Measurements from ENCODE around the gene TAOK3.
"Not testable (repeated sequence)": the region's sequence is repeated elsewhere in the genome, so short reads cannot be mapped to it uniquely, and the experiment has no call there.

Gene TAOK3

DNA sequence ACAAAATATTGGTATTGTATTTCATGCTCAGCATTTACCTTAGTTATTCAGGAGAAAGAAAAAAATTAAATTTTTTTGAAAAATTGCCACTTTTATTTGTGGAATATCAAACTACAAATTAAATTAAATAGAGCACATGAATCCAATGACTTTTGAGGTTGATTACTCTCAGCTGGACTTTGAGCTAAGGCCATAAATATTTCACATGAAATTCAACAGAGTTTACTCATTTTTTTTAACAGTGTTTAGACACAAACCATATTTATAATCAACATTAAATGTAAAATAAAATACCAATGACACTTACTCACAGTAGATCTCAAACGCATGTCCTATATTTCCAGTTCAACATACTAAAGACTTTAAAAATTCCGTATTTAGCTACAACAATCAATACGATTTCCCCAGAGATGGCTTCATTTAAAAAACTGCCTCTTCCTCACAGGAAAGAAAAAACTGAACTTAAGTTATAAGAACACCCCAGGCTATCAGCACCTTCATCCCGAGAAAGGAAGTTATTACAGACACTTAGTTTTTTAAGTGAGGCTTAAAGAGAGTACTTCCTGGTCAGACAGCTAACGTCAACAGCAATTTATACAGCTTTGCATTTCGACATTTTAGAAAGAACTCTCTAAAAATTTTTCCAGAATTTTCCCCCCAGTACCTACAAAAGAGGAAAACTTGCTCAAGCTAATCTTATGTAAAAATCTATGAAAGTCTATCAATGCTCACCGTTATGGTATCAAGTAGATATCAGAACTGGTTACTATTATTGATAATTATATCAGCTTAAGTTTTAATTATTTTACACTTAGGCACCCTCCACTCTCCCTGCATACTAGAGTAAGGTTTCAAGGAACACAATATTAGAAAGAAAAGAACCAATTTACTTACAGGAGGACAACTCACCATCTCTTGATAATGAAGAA lies 13.8 kb downstream of the TAOK3 start:
- H3K4me3 ChIP-seq (ENCODE audit: low read depth, low read length) = peak overlapping the region; percentile 61
- no peak for DNase-seq (ENCODE audit: low read depth)

DNA sequence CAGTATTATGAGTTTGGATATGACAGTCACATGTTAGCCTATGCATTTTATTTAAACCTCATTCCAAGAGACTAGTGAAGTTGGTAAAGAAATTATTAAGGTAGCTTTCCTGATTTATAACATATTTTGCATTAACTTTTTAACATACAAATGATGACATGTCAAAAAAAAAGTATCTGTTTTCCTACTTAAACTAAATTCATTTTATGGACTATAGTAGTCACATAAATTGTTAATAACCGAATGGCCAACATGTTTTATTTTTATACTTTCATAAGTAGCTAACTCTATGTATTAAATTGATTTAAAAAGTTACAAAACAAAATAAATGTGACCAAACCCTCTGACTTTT lies 14.7 kb downstream of the TAOK3 start:
- TF ChIP-seq, protein P1, sequence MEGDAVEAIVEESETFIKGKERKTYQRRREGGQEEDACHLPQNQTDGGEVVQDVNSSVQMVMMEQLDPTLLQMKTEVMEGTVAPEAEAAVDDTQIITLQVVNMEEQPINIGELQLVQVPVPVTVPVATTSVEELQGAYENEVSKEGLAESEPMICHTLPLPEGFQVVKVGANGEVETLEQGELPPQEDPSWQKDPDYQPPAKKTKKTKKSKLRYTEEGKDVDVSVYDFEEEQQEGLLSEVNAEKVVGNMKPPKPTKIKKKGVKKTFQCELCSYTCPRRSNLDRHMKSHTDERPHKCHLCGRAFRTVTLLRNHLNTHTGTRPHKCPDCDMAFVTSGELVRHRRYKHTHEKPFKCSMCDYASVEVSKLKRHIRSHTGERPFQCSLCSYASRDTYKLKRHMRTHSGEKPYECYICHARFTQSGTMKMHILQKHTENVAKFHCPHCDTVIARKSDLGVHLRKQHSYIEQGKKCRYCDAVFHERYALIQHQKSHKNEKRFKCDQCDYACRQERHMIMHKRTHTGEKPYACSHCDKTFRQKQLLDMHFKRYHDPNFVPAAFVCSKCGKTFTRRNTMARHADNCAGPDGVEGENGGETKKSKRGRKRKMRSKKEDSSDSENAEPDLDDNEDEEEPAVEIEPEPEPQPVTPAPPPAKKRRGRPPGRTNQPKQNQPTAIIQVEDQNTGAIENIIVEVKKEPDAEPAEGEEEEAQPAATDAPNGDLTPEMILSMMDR (IDR thresholded peaks at IDR 0.05; ENCODE audit: low read depth, low read length, missing control alignments) = no peak
- H3K4me3 ChIP-seq (ENCODE audit: low read depth, low read length) = peak overlapping the region; percentile 61

More for the DNA sequence above, 13.8 kb downstream of the TAOK3 start:
- TF ChIP-seq, protein P1 (IDR thresholded peaks at IDR 0.05; ENCODE audit: low read depth, low read length, missing control alignments) = no peak

DNA sequence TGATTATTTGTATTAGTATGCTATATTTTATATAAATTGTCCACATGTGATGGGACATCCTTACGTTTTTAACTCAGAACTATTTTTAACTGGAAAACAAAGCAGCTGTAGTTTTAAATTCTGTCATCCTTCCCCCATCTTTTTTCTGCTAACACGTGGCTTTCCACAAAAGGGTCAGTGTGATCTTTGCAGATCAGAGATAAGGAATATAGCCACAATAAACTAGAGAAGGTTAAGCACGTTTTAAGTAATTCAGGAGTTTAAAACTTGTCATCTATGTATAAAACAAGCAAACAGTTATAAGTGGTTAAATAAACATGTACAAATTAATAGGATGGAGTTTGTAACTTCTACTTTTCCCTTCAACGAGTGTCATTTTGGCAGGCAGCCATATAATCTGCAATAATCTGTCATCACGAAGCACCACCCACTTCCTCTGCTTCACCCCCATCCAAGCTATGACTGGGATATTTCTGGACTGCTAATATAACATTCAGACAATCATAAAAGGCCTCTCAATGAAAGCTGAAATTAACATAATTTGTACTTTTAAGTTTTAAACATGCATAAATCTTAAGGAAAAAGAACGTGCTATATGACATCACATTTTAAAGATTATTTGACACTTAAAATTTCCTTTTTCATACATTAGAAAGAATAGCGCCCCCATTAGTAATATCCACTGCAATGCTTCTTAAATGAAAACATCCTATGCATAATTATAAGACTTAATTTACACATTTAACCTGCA lies 15.3 kb downstream of the TAOK3 start:
- DNase-seq (ENCODE audit: low read depth) = no peak
- TF ChIP-seq, protein P1 (IDR thresholded peaks at IDR 0.05; ENCODE audit: low read depth, low read length, missing control alignments) = peak; percentile 30
- H3K4me3 ChIP-seq (ENCODE audit: low read depth, low read length) = peak overlapping the region; percentile 8; the same call in 1 of the 2 replicates

More for the DNA sequence above, 14.7 kb downstream of the TAOK3 start:
- no peak for DNase-seq (ENCODE audit: low read depth)

DNA sequence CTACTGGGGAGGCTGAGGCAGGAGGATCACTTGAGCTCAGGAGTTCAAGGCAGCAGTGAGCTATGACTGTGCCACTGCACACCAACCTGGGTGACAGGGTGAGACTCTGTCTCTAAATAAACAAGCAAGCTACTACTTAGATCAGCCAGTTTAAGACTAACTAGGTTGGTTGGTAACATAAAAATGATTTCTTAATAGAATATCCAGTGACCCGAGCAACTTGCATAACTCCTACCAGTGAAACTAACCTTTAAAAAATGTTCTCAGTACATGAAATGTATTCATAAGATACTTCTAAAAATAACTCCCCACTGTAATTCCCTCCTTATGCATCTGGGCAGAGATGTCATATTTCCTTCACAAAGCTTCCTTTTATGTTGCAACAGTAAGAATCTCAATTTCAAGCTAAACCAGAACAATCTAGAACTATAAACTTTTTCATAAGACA lies 15.9 kb downstream of the TAOK3 start:
- DNase-seq (ENCODE audit: low read depth) = no peak
- H3K4me3 ChIP-seq (ENCODE audit: low read depth, low read length) = no peak overlapping the region; the same call in 1 of the 2 replicates
- TF ChIP-seq, protein P1 (IDR thresholded peaks at IDR 0.05; ENCODE audit: low read depth, low read length, missing control alignments) = no peak

DNA sequence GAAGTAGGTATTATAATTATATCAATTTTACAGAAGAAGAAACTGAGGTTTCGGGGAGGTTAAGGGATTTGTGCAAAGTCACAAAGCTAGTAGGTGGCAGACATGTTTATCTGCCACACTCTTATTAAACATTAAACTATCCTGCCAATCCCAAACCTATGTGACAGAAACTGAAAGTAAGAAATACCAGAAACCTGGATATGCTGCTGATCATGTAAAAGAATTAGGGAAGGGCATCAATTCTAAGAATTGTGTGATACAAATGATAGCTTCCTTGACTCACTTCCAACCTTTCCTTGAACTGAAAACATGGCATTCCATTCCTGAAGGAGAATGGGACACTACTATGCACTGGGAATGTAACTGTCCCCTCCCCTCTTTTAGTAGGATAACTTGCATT lies 16.9 kb downstream of the TAOK3 start:
- no peak for DNase-seq (ENCODE audit: low read depth)
- TF ChIP-seq, protein P1 (IDR thresholded peaks at IDR 0.05; ENCODE audit: low read depth, low read length, missing control alignments) = no peak
- H3K4me3 ChIP-seq (ENCODE audit: low read depth, low read length) = no peak overlapping the region

DNA sequence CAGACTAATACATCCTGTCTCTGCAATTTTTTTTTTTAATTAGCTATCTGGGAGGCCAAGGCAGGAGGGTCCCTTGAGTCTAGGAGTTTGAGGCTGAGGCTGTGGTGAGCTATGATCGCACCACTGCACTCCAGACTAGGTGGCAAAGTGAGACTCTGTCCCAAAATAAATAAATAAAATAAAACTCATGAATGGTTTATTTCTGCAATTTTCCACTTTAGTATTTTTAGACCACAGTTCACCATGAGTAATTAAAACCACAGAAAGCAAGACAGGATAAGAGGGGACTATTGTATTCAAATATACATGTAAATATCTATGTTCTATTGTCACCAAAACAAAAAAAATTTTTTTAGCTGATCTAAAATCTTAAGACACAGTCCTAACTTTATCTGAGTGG lies 17.8 kb downstream of the TAOK3 start:
- TF ChIP-seq, protein P1 (IDR thresholded peaks at IDR 0.05; ENCODE audit: low read depth, low read length, missing control alignments) = no peak
- no peak for DNase-seq (ENCODE audit: low read depth)
- H3K4me3 ChIP-seq (ENCODE audit: low read depth, low read length) = no peak overlapping the region

DNA sequence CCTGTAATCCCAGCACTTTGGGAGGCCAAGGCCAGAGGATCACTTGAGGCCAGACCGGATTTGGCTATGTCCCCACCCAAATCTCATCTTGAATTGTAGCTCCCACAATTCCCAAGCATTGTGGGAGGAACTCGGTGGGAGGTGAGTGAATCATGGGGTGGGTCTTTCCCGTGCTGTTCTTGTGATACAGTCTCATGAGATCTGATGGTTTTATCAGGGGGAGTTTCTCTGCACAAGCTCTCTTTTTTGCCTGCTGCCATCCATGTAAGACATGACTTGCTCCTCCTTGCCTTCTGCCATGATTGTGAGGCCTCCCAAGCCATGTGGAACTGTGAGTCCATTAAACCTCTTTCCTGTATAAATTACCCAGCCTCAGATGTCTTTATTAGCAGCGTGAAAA lies 18.2 kb downstream of the TAOK3 start:
- not testable (repeated sequence) for H3K4me3 ChIP-seq (ENCODE audit: low read depth, low read length); DNase-seq (ENCODE audit: low read depth)
